Esophagus mucosa (tissue), 1 donor: ENCODE data around the gene DIRAS1. TPM values are rescaled to one million over a fixed set of nuclear protein-coding genes. Genes with fewer than 3 reads are reported as not detected.

Source experiments
- ATAC-seq: fragments of 200-7000 bp; cut with Tn5 transposase; one replicate; pipeline ENCODE4 v1.9.1; 2020
- total RNA-seq: library from RNA; stranded (reverse); gene quantifications from one replicate; pipeline ENCODE4 v1.2.4, GENCODE V29; 2023
- donor health status: DM: yes; HTN: yes; CAD: no.

The DIRAS1 gene
- total RNA-seq, 1 donor from 2014 or later = 1.00 TPM

GRCh38 chr19:2755448-2755705, 34.2 kb upstream of the DIRAS1 start:
- ATAC-seq = no peak

GRCh38 chr19:2754659-2755447, 33.7 kb upstream of the DIRAS1 start:
- ATAC-seq = no peak

GRCh38 chr19:2751438-2751830, 30.3 kb upstream of the DIRAS1 start:
- ATAC-seq = no peak

GRCh38 chr19:2750808-2751437, 29.8 kb upstream of the DIRAS1 start:
- ATAC-seq = no peak

GRCh38 chr19:2747349-2747748, 26.2 kb upstream of the DIRAS1 start:
- no peak for ATAC-seq

GRCh38 chr19:2744113-2744512, 22.9 kb upstream of the DIRAS1 start:
- no peak for ATAC-seq

GRCh38 chr19:2743099-2743498, 21.9 kb upstream of the DIRAS1 start:
- ATAC-seq = no peak

- no peak for ATAC-seq
These were observed 19.1 kb upstream of the DIRAS1 start for GRCh38 chr19:2740314-2740656.

- ATAC-seq = peak; percentile 99
These were observed 18.6 kb upstream of the DIRAS1 start, which contains the start of gene SLC39A3 for GRCh38 chr19:2739602-2740313. Gene SLC39A3 (minus strand): TSS chr19:2740017. CDS start chr19:2737257, 2,760 bp downstream.

GRCh38 chr19:2736550-2737190, 15.5 kb upstream of the DIRAS1 start:
- no peak for ATAC-seq

- ATAC-seq = no peak
These were observed 14.2 kb upstream of the DIRAS1 start for GRCh38 chr19:2735374-2735773.

GRCh38 chr19:2734589-2735288, 13.6 kb upstream of the DIRAS1 start:
- ATAC-seq = no peak

GRCh38 chr19:2733930-2734588, 12.9 kb upstream of the DIRAS1 start:
- peak; percentile 63 for ATAC-seq

- ATAC-seq = no peak
These were observed 11.7 kb upstream of the DIRAS1 start for GRCh38 chr19:2732883-2733282.

- ATAC-seq = no peak
These were observed 11.1 kb upstream of the DIRAS1 start for GRCh38 chr19:2732157-2732725.

- no peak for ATAC-seq
These were observed 10.2 kb upstream of the DIRAS1 start for GRCh38 chr19:2731181-2731995.

GRCh38 chr19:2729943-2730818, 9.0 kb upstream of the DIRAS1 start:
- ATAC-seq = no peak

- ATAC-seq = no peak
These were observed 7.7 kb upstream of the DIRAS1 start for GRCh38 chr19:2728783-2729387.

- peak; percentile 30 for ATAC-seq
These were observed 6.4 kb upstream of the DIRAS1 start for GRCh38 chr19:2727640-2727944.
